Daoy (cell line): Measurements from ENCODE around the gene TASOR2. TPM values are rescaled to one million over a fixed set of nuclear protein-coding genes. Genes with fewer than 3 reads are reported as not detected.

ENCODE experiments used
- DNase-seq: peaks from one replicate; pipeline ENCODE4 v3.0.0-alpha.2; 2015; ENCODE audit warnings: low read depth
- total RNA-seq: library from RNA; depleted of rRNA; stranded (reverse); fragments of >200 nt; shearing (Covaris generic); gene quantifications from 2 replicates; pipeline ENCODE4 v1.2.3, GENCODE V29; 2014

Gene TASOR2
- total RNA-seq, 1 experiment from 2014 or later, result 55.2 TPM

DNA sequence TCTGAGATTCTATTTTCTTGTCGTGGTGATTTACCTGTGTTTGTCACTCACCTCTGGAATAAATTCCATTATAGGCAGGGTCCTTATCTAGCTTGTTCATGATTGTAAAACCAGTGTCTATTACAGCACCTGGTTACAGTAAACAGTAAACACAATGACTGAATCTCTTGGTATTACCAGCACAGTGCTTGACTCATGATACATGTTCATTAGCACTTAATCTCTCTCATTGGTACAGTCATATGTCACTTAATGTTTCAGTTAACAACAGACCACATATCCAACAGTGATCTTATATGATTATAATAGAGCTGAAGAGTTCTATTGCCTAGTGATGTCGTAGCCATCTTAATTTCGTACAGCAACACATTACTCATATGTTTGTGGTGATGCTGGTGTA lies 1.6 kb upstream of the TASOR2 start:
- no peak for DNase-seq

DNA sequence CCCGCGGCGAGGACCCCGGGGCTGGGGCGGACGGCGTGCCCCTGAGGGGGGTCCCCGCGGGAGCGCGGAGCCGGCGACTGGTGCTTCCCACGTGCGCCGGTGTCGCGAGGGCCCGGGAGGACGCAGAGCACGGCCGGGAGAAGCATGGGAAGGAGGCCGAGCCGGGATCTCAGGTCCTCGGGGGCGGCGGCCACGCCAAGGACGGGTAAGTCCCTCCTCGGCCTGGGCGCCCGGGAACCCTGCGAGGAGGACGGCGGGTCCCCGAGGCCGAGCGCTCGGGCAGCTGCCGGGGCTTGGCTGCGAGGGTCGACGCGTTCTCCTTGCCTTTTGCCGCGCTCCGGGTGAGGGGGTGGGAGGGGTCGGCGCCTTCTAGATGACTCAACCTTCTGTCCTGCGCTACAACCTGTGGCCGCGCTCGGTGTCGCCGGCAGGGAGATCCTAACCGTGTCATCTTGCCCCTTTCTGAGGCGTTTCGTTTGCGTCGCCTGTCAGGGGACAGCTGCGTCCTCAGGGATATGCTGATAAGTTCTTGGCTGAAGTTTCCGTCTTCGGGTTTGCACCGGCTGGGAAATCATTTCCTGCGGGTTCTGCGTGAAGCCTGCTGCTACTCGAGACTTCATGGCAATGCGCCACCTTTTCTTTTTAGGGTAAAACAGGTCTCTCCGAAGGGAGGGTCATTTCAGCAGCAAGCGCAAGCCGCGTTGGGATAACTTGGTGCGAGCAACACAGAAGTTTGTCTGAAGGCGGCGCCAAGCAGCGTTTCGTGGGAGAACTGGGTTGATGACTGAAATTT lies 529 bp downstream of the TASOR2 start:
- peak; percentile 65 for DNase-seq

DNA sequence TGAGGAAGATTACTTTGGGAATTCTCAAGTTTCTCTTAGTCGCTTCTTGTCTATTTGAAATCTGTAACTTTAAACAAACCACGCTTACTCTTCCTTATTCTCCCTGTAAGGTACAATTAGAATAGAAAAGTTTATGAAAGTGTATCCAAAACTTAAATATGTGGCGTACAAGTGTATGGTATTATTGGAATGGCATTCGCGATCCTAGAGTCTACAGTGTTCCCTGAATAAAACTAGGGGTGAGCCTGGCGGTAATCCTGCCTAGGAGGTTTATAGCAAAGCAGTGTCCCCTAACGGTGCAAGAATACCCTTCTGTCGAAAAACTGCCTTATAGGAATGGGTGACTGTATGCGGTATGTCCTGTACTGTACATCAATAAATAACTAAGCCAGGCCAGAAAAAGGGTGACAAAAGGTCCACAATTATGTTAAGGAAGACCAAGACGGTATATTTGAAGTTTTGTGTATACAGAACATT lies 1.2 kb downstream of the TASOR2 start:
- DNase-seq, result no peak

DNA sequence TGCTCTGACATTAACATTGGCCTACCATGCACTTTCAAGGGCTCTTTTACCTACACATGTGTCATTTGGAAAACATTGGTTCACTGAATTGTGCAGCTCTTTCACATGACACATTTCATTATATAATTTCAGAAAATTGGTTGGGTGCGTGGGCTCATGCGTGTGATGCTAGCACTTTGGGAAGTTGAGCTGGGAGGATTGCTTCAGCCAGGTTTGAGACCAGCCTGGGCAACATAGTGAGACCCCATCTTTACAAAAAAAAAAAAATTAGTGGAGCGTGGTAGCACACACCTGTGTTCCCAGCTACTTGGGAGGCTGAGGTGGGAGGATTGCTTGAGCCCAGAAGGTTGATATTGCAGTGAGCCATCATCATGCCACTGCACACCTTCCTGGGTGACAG lies 3.9 kb downstream of the TASOR2 start:
- DNase-seq, result no peak

DNA sequence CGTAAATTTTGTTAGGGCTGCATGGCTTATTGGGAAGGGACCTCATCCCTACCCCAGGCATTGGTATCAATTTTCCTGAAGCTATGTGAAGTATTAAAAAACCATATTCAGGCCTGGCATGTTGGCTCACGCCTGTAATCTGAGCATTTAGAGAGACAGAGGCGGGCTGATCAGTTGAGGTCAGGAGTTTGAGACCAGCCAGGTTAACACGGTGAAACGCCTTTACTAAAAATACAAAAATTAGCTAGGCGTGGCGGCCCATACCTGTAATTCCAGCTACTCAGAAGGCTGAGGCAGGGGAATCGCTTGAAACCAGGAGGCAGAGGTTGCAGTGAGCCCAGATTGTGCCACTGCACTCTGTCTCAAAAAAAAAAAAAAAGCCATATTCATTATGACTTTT lies 7.1 kb downstream of the TASOR2 start:
- no peak for DNase-seq

DNA sequence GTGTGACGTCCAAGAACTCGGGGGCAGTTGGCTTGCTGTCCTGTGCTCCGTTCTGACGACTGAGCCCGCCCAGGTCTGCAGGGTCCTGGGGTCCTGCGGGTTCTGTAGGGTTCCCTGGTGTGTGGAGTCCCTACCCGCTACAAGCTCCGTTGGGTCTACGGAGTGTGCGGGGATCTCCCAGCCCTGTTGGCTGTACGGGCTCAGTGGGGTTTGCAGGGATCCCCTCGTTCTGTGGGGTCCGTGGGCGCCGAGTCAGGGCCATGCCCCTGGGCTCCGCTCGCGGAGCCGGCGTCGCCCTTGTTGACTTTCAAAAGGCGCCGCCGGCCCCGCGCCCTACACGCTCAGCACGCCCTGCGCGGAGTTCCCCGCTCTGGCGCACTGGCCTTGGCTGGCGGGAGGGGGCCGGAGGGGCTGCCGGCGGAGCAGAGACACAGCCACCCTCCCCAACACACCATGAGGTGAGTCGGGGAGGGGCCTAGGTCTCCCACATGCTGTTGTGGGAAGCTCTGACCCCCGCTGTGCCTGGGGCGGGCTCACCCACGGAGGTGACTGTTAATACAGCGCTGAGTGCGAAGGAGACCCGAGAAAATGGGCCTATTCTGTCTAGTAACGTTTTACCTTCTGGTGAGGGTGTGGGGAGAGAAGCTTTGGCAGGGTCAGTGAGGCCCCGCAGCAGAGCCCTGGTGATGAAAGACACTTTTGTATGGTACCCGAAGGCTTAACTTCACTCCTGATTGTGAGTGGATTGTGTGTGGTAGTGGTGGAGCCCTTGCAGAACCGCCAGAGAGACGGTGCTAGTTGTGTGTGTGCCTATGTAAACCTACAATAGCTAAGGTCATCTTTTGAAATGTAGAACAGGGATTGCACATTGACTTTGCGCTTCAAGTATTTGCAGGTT lies 8.1 kb downstream of the TASOR2 start:
- peak; percentile 22 for DNase-seq

DNA sequence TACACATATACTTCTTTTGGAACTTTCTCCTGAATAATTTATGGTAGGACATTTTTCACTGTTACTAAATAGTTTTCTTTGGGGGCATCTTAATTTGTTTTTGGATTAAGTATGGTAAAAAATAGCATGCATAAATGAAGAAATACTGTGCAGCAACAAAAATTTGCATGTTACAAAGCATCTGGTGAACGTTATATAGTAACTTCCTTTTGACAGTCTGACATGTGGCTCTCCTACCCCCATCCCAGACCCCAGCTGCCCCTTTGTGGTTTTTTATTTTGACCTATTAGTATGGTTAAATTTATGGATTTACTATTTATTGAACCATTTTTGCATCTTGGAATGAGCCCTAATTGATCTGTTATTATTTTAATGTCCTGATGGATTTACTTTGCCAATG lies 9.9 kb downstream of the TASOR2 start:
- no peak for DNase-seq

DNA sequence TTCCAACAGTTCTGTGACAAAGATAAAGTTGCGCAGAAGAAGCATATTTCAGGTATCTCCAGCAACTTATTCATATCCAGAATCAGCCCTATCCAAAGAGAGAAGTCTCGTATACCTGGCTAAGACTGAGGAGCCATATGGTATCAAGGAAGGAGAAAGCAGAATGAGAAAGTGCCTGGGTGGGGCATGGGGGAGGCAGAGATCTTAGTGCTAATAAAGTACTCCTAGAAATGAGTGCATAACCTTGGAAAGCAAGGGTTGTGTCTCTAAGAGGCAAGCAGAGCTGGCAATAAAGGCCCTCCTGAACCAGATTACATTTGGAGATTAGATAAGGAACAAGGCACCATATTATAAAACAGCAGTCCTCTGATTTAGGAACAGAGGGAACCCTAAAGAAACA lies 12.7 kb downstream of the TASOR2 start:
- DNase-seq, result no peak

DNA sequence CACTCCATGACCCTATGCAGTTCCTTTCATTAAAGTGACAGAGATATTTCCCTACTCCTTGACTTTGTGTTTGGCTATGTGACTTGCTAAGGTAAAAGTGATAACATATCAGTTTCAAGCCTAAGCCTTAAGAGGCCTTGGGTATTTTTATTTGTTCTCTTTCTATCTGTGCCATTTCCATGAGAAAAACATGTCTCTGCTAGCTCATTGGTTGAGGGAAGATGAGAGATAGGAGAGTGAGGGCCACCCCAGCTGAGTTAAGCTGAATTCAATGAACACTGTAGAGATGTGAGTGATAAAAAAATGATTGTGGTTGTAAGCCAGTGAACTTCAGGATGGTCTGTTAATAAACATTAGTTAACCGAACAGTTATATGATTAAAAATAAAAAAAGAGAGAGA lies 13.4 kb downstream of the TASOR2 start:
- DNase-seq, result no peak

DNA sequence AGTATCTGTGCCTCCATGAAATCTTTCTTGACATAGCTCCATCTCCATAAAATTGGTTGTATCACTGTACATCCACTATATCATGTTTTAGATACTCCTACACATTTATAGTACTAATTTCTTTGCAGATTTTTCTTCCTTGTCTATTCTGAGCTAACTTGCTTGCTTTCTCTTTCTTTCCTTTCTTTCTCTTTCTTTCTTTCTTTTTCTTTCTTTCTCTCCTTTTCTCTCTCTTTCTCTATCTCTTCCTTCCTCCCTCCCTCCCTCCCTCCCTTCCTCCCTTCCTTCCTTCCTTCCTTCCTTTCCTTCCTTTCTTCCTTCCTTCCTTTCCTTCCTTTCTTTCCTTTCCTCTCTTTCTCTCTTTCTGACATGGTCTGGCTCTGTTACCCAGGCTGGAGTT lies 23.7 kb downstream of the TASOR2 start:
- DNase-seq, result no peak

DNA sequence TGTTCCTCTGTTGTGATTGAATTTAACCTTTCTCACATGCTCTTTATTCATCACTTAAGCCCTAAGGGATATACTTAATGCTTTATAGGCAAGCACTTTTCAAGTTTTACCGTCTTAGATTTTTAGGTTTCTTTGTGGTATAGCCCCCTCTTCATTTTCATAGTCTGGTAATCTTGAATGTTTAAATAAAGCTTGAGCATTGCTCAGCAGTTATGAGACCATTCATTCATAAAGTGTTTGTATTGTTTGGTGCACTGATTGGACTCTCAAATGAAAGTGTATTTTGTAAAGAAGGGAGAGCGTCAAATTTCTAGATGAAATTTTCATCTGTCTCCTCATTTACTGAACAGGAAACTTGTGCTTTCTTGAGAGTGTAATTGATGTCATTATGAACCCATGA lies 25.2 kb downstream of the TASOR2 start:
- DNase-seq, result no peak

DNA sequence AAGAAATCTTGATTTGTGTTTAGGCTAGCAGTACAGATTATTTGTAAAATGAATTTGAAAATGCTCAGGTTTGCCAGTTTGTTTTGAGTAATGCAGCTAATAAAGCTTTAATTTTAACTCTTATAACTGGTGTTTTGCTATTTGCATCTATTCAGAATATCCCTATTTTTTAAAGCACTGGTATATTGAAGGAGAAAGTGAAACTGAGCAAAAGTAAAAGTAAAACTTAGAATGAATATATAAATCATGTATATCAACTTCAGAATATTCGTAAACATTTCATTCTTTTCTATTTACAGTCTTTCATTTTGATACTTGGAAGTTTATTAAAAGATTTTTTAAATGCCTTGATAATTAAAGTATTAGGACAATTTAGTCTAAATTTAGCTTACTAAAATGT lies 26.2 kb downstream of the TASOR2 start:
- DNase-seq, result no peak

DNA sequence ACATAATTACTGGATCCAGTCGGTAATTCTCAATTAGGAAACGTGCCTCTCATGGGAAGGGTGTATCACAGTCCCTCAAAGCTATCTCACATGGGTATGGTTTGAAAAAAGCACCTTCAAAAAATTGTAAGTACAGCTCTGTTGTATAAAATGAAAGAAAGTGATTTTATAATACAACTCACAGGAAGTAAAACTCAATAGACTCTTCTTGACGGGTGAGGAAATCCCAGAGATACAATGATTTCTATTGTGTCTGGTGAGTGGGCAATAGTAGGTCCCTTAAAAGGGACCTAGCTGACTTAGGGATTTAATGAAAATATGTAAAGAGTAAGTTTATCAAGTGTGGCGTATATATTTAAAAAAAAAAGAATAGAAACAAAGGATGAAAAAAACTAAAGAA lies 27.0 kb downstream of the TASOR2 start:
- no peak for DNase-seq

DNA sequence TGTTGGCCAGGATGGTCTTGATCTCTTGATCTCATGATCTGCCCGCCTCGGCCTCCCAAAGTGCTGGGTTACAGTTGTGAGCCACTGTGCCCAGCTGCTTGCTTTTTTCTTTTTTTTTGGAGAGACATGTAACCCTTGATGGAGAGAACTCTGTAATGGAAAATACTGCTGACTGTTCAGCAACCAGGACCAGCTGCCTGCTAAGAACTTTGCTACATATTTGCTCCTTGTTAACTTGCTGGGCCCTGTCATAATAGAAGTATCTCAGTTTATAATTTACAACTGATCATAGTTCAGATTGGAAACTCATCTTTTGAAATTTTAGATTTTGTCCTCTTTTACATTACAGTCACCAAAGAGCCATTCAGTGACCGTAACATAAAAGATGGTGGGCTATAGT lies 34.9 kb downstream of the TASOR2 start:
- no peak for DNase-seq

DNA sequence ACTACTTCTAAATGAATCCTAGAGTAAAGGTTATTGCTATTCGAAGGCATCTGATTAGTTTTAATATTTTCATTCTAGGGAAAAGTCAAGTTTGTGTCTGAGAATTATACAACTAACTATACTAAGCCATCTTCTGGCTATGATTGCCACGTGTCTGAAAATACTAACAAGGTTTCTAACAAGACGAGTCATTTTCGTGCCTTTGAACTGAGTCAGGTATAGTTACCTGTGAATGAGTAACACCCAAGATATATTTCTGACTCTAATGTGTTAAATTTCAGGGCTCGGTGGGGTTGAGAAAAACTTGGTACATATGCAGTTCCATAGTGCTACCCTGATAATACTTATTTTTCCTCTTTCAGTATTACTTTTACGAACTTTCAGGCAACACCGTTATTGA lies 35.5 kb downstream of the TASOR2 start:
- no peak for DNase-seq

DNA sequence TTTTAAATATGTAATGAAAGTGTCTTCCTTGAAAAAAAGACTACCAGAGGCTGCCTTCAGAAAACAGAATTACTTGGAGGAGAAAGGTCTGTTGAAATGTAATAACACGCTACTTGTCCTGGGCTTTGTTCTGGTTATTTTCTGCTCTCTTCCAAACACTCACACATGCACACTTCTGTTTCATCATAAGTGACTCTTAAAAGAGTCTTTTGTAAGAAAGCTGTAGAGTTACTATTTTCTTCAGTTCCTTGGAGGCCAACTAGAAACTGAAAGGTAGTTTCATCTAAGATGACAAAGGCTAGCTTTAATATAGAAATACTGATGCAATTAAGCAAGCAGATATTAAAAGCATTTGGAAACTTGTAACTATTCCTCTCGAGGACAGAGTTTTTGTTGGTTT lies 39.1 kb downstream of the TASOR2 start:
- no peak for DNase-seq

DNA sequence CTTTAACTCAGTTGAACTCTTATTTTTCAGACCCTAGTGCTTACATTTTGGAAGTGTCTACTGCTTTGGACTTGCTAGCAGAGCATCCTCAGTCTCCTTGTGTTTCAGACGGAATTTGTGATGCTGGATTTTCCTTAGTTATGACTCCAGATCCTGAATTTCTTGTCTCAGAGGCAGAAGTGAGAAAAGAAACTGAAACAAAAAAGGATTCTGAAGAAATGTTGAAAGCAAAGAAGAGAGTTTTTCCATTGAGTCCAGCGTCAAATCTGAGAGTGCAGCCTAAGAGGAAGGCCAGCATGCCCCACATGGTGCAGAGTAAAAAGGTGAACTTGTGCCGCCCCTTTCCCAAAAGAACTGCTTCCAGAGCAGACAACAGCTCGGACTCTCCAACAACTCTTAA lies 46.1 kb downstream of the TASOR2 start:
- DNase-seq, result no peak

DNA sequence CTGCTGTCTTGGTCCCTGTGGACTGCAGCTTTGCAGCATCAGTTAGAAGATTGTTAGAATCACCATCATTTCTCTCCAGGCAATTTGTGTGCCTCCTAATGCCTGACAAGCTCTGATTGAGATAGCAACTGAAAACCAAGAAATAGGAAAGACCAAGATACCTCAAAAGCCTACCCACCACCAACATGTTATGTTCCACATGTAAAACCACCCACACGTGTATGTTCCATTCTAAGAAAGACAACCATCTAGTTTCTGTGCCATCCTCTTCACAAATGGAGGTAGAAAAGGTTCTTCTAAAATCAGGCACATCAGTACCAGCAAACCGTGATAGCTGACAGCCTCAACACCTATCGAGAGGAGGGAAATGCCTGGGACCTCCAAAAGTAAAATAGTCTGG lies 46.9 kb downstream of the TASOR2 start:
- DNase-seq, result no peak

DNA sequence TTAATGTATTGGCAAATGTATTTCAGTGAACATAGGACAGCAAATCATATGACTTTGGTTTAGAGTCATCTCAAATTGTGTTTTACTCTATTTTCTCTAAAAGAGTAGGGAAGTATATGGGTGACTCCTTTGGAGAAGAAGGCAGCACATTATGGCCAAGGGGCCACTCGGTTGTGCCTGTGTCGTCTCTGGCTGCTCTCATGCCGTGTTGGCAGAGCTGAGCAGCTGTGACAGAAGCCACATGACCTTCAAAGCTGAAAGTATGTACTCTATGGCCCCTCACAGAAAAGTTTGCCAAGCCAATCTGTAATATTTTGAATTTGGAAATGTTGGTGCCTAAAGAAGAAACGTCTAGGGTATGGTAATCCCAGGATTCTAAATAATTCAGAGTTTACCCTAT lies 47.5 kb downstream of the TASOR2 start:
- no peak for DNase-seq
